Measurements from ENCODE around the gene PLCH1. TPM values are rescaled to one million over a fixed set of nuclear protein-coding genes. Genes with fewer than 3 reads are reported as not detected.

Gene PLCH1
- total and polyA plus RNA-seq, 10 of the 15 experiments (the other 5 are each of a cell fraction or from before 2014, with no cell fraction given) = 0.03 to 0.22 (median 0.04) TPM; not detected in 5

DNA sequence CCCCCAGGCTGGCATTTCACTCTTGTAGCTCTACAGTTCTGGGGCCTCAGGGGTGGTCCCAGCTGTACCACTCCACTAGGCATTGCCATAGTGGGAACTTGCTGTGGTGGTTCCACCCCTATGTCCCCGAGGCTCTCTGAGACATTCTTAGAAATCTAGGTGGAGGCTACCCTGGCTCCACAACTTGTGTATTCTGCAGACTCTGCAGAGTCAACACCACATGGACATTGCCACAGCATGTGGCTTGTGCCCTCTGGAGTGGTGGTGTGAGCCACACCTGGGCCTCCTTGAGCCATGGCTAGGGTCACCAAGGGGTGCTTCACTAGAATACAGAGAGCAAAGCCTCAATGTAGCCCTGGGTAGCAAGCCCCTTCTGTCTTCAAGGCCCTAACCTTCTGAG, 397.0 kb downstream of the PLCH1 start:
- WGBS (ENCODE audit: insufficient coverage, insufficient replicate concordance, low lambda C conversion rate, missing lambda C conversion rate) = 0% methylated on average over 1 of the region's 1 CpG

More for the DNA sequence above, 397.0 kb downstream of the PLCH1 start:
- no TSS peak for BruUV-seq (replicated peaks)
- Histone ChIP-seq H3K27me3 (replicated peaks in 1 of 2; ENCODE audit: control insufficient read depth in 2 of 2, insufficient read depth in 2 of 2, low read length in 1 of 2) (no peaks in the 10 kb centered on the region; a peak in 1 of 4 replicates), H3K9ac (ENCODE audit: control insufficient read depth, insufficient read depth, low read length) (no peak overlapping the region), H3K4me3 (no peak overlapping the region), H3K9me3 (replicated peaks; ENCODE audit: control insufficient read depth, insufficient read depth, low read length) (no peaks in the 10 kb centered on the region), H3K4me2 (ENCODE audit: control insufficient read depth, insufficient read depth) (no peak overlapping the region), H3K27ac (ENCODE audit: control insufficient read depth, insufficient read depth) (no peak overlapping the region), H3K79me2 (ENCODE audit: control insufficient read depth, insufficient read depth, low read length) (no peaks in the 10 kb centered on the region), H4K20me1 (ENCODE audit: control insufficient read depth, insufficient read depth) (no peaks in the 10 kb centered on the region), H3K4me1 (ENCODE audit: control insufficient read depth, insufficient read depth, low read length) (no peaks in the 10 kb centered on the region), H3K36me3 (ENCODE audit: control insufficient read depth in 2 of 2, insufficient read depth in 2 of 2, low read length in 1 of 2) (no peaks in the 10 kb centered on the region), H2AFZ (ENCODE audit: control insufficient read depth, low read depth, low read length) (no peak overlapping the region)
- SMC1A ChIA-PET (ENCODE audit: uncharacterized antibody, unreplicated experiment) = no interaction called here
- no peak for FAIRE-seq
- in situ Hi-C loops (cut with MboI) (no loop called here), intact Hi-C loops (cut with micrococcal nuclease; ENCODE audit: unreplicated experiment) (no loop called here)
- no peak for ATAC-seq
- RAD21 ChIA-PET (ENCODE audit: unreplicated experiment) = no interaction called here
- POLR2A ChIA-PET = no interaction called here
- TF ChIP-seq, protein P1, sequence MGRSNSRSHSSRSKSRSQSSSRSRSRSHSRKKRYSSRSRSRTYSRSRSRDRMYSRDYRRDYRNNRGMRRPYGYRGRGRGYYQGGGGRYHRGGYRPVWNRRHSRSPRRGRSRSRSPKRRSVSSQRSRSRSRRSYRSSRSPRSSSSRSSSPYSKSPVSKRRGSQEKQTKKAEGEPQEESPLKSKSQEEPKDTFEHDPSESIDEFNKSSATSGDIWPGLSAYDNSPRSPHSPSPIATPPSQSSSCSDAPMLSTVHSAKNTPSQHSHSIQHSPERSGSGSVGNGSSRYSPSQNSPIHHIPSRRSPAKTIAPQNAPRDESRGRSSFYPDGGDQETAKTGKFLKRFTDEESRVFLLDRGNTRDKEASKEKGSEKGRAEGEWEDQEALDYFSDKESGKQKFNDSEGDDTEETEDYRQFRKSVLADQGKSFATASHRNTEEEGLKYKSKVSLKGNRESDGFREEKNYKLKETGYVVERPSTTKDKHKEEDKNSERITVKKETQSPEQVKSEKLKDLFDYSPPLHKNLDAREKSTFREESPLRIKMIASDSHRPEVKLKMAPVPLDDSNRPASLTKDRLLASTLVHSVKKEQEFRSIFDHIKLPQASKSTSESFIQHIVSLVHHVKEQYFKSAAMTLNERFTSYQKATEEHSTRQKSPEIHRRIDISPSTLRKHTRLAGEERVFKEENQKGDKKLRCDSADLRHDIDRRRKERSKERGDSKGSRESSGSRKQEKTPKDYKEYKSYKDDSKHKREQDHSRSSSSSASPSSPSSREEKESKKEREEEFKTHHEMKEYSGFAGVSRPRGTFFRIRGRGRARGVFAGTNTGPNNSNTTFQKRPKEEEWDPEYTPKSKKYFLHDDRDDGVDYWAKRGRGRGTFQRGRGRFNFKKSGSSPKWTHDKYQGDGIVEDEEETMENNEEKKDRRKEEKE (IDR thresholded peaks at IDR 0.05) = no peak
- TF ChIP-seq HDGF (IDR thresholded peaks at IDR 0.05) = no peak
- TF ChIP-seq WRNIP1 (IDR thresholded peaks at IDR 0.05; ENCODE audit: borderline replicate concordance, low read depth, low read length) = no peak
- TF ChIP-seq TBL1XR1 (IDR thresholded peaks at IDR 0.05; ENCODE audit: low read depth, low read length) = no peak
- no peak for TF ChIP-seq ASH2L (IDR thresholded peaks at IDR 0.05; ENCODE audit: borderline replicate concordance, low read depth)
- TF ChIP-seq JUND (IDR thresholded peaks at IDR 0.05; ENCODE audit: low read depth, low read length) = no peak
- TF ChIP-seq ATF7 (IDR thresholded peaks at IDR 0.05; ENCODE audit: low read depth) = no peak
- CTCF ChIA-PET = no interaction called here
- DNase-seq (ENCODE audit: low read depth, low spot score) = no peak
